AG04450 (cell line): ENCODE measurements around the gene PAM. TPM values are rescaled to one million over a fixed set of nuclear protein-coding genes. Genes with fewer than 3 reads are reported as not detected.

Experiments used
- CTCF ChIA-PET: fragments of 300-600, 350-600 bp; formaldehyde crosslinking; extraction: SDS; loops from one replicate; lab custom pipeline; 2022; ENCODE audit warnings: antibody characterized with exemption, inconsistent platforms; lab: Charles Lee
- POLR2A ChIA-PET: fragments of 350-600 bp; formaldehyde crosslinking; extraction: SDS; loops from one replicate; lab custom pipeline; 2021; ENCODE audit warnings: antibody characterized with exemption, inconsistent platforms; lab: Yijun Ruan, JAX
- DNase-seq: peaks from one replicate; pipeline ENCODE4 v3.0.0-alpha.2; 2011; ENCODE audit warnings: low read depth, low spot score
- H3K27ac ChIP-seq: one replicate; pipeline ENCODE4 v1.5.1; 2012; ENCODE audit warnings: low read depth, low read length, control low read depth
- H3K27me3 ChIP-seq: one replicate; pipeline ENCODE4 v1.6.0; 2012; ENCODE audit warnings: low read length; ENCODE audit not compliant: control insufficient read depth, insufficient read depth
- H3K4me3 ChIP-seq: 2 replicates; pipeline ENCODE4 v1.5.1; 2011; ENCODE audit warnings: mild to moderate bottlenecking, low read depth, low read length, control low read depth
- H3K9me3 ChIP-seq: 2 replicates; pipeline ENCODE4 v1.5.1; 2012; ENCODE audit warnings: low read length; ENCODE audit not compliant: control insufficient read depth, insufficient read depth
- CTCF ChIP-seq: IDR thresholded peaks from 2 replicates; pipeline ENCODE4 v1.5.1; 2011; ENCODE audit warnings: low read depth, low read length, control low read depth, inconsistent platforms
- polyA plus RNA-seq: library from polyadenylated mRNA; depleted of rRNA; stranded (reverse); fragments of >200 nt; gene quantifications from 2 replicates; pipeline ENCODE4 v1.2.3, GENCODE V29; 2011

PAM gene
- polyA plus RNA-seq, 1 experiment, result 307 TPM

- POLR2A ChIA-PET, result no interaction called here
- Histone ChIP-seq H3K4me3 (no peak overlapping the region), H3K27me3 (no peaks in the 10 kb centered on the region), H3K27ac (no peak overlapping the region), H3K9me3 (no peaks in the 10 kb centered on the region)
- TF ChIP-seq CTCF, result no peak
- DNase-seq, result no peak
- CTCF ChIA-PET, result interaction anchor here (1.4 kb wide), 1 partner anchor 8 kb away, joined by 5 read pairs; no protein-coding TSS in a partner anchor
Observed at GRCh38 chr5:102922111-102922720, 167.1 kb downstream of the PAM start.

- no peak for TF ChIP-seq CTCF
- H3K4me3 ChIP-seq, result no peak overlapping the region
- H3K27me3 ChIP-seq, result no peaks in the 10 kb centered on the region
- no peak for DNase-seq
- ChIA-PET POLR2A (no interaction called here), CTCF (no interaction called here)
- no peak overlapping the region for H3K27ac ChIP-seq
- no peaks in the 10 kb centered on the region for H3K9me3 ChIP-seq
Observed at GRCh38 chr5:102922799-102923477, 167.8 kb downstream of the PAM start.

- CTCF ChIA-PET, result no interaction called here
- H3K27ac ChIP-seq, result no peak overlapping the region
- no peak for TF ChIP-seq CTCF
- POLR2A ChIA-PET, result no interaction called here
- H3K27me3 ChIP-seq, result no peaks in the 10 kb centered on the region
- no peak for DNase-seq
- H3K9me3 ChIP-seq, result no peaks in the 10 kb centered on the region
- H3K4me3 ChIP-seq, result no peak overlapping the region
Observed at GRCh38 chr5:102924963-102925362, 169.9 kb downstream of the PAM start.

- CTCF ChIA-PET, result no interaction called here
- TF ChIP-seq CTCF, result no peak
- DNase-seq, result no peak
- POLR2A ChIA-PET, result no interaction called here
- Histone ChIP-seq H3K27me3 (no peaks in the 10 kb centered on the region), H3K9me3 (no peaks in the 10 kb centered on the region), H3K27ac (no peak overlapping the region), H3K4me3 (no peak overlapping the region)
Observed at GRCh38 chr5:102927007-102927406, 171.9 kb downstream of the PAM start.

- CTCF ChIA-PET, result interaction anchor here (1.3 kb wide), 1 partner anchor 9 kb away, joined by 5 read pairs; no protein-coding TSS in a partner anchor
- POLR2A ChIA-PET, result no interaction called here
- DNase-seq, result no peak
Observed at GRCh38 chr5:102930244-102930643, 175.1 kb downstream of the PAM start.

More at GRCh38 chr5:102930244-102930643, 175.1 kb downstream of the PAM start:
- no peaks in the 10 kb centered on the region for H3K27me3 ChIP-seq
- no peak overlapping the region for H3K27ac ChIP-seq
- TF ChIP-seq CTCF, result no peak
- H3K4me3 ChIP-seq, result no peak overlapping the region
- H3K9me3 ChIP-seq, result no peaks in the 10 kb centered on the region
